Astrocyte (in vitro differentiated cells and primary cell): ENCODE results near the gene KLF9. TPM values are rescaled to one million over a fixed set of nuclear protein-coding genes. Genes with fewer than 3 reads are reported as not detected.

ENCODE experiments used
- DNase-seq: peaks from one replicate; pipeline ENCODE4 v3.0.0-alpha.2; 2010; ENCODE audit warnings: low read depth
- FAIRE-seq: peaks from 2 replicates; lab custom pipeline; 2011; peaks lifted over from hg19 to GRCh38; lab: Jason Lieb, UNC
- H2AFZ ChIP-seq: 2 replicates; pipeline ENCODE4 v1.6.0; 2012; ENCODE audit warnings: low read depth, low read length, inconsistent platforms
- H3K27ac ChIP-seq: 2 replicates; pipeline ENCODE4 v1.5.1; 2011; ENCODE audit warnings: low read depth, low read length, inconsistent platforms
- H3K27me3 ChIP-seq: 2 replicates; pipeline ENCODE4 v1.6.0; 2011; ENCODE audit warnings: low read length, inconsistent platforms; ENCODE audit not compliant: insufficient read depth
- H3K36me3 ChIP-seq: 2 replicates; pipeline ENCODE4 v1.5.1; 2011; ENCODE audit warnings: low read length, inconsistent platforms; ENCODE audit not compliant: insufficient read depth
- H3K4me1 ChIP-seq: 2 replicates; pipeline ENCODE4 v1.5.1; 2011; ENCODE audit warnings: low read length, inconsistent platforms; ENCODE audit not compliant: insufficient read depth
- H3K4me2 ChIP-seq: 2 replicates; pipeline ENCODE4 v1.6.0; 2012; ENCODE audit warnings: low read length, inconsistent platforms
- H3K4me3 ChIP-seq: 2 replicates; pipeline ENCODE4 v1.5.1; 2011; ENCODE audit warnings: low read depth, mild to moderate bottlenecking, low read length, inconsistent platforms; ENCODE audit not compliant: insufficient read depth
- H3K79me2 ChIP-seq: 2 replicates; pipeline ENCODE4 v1.6.0; 2012; ENCODE audit warnings: mild to moderate bottlenecking, low read length, inconsistent platforms; ENCODE audit not compliant: insufficient read depth
- H3K9ac ChIP-seq: 2 replicates; pipeline ENCODE4 v1.6.0; 2012; ENCODE audit warnings: mild to moderate bottlenecking, low read length, inconsistent platforms
- H3K9me3 ChIP-seq: 2 replicates; pipeline ENCODE4 v1.5.1; 2012; ENCODE audit warnings: low read depth, mild to moderate bottlenecking, low read length, inconsistent platforms; ENCODE audit not compliant: insufficient read depth
- H4K20me1 ChIP-seq: 2 replicates; pipeline ENCODE4 v1.6.0; 2012; ENCODE audit warnings: low read length, inconsistent platforms; ENCODE audit not compliant: insufficient read depth
- H3K27ac Mint-ChIP-seq: one replicate; pipeline ENCODE4 v1.8.0; 2021; ENCODE audit warnings: mild to moderate bottlenecking, mixed read lengths; ENCODE audit not compliant: unreplicated experiment
- H3K27me3 Mint-ChIP-seq: one replicate; pipeline ENCODE4 v1.8.0; 2021; ENCODE audit warnings: low read depth, mixed read lengths; ENCODE audit not compliant: unreplicated experiment
- H3K36me3 Mint-ChIP-seq: one replicate; pipeline ENCODE4 v1.8.0; 2021; ENCODE audit warnings: low read depth, mixed read lengths; ENCODE audit not compliant: unreplicated experiment
- H3K4me1 Mint-ChIP-seq: one replicate; pipeline ENCODE4 v1.8.0; 2021; ENCODE audit warnings: low read depth, mixed read lengths; ENCODE audit not compliant: unreplicated experiment
- H3K4me3 Mint-ChIP-seq: one replicate; pipeline ENCODE4 v1.8.0; 2021; ENCODE audit warnings: mild to moderate bottlenecking, moderate library complexity, mixed read lengths; ENCODE audit not compliant: unreplicated experiment
- H3K9me3 Mint-ChIP-seq: one replicate; pipeline ENCODE4 v1.8.0; 2021; ENCODE audit warnings: mild to moderate bottlenecking, mixed read lengths; ENCODE audit not compliant: unreplicated experiment
- CTCF ChIP-seq: IDR thresholded peaks from 2 replicates; pipeline ENCODE4 v1.5.1; 2011; ENCODE audit warnings: low read depth, mild to moderate bottlenecking, inconsistent platforms, low read length, moderate library complexity; ENCODE audit not compliant: insufficient read depth
- EZH2 ChIP-seq: IDR thresholded peaks from 2 replicates; pipeline ENCODE4 v1.6.1; 2012; ENCODE audit warnings: mild to moderate bottlenecking, low read length, inconsistent platforms; ENCODE audit not compliant: insufficient read depth
- total RNA-seq: library from RNA; stranded (reverse); gene quantifications from 2 replicates; pipeline ENCODE4 v1.2.1, GENCODE V29; 2021

KLF9 gene
- total RNA-seq, 1 donor from 2014 or later = 4.9 TPM

- Mint-ChIP-seq H3K4me1 (no peaks in the 10 kb centered on the region), H3K9me3 (no peaks in the 10 kb centered on the region), H3K4me3 (no peak overlapping the region), H3K27ac (no peak overlapping the region), H3K36me3 (no peaks in the 10 kb centered on the region), H3K27me3 (no peaks in the 10 kb centered on the region)
- no peaks in the 10 kb centered on the region for H3K4me1 ChIP-seq
- H4K20me1 ChIP-seq = no peaks in the 10 kb centered on the region
- H3K9ac ChIP-seq = no peak overlapping the region
- no peaks in the 10 kb centered on the region for H3K27me3 ChIP-seq
- H2AFZ ChIP-seq = no peak overlapping the region
- TF ChIP-seq EZH2 (no peak), CTCF (no peak)
- no peaks in the 10 kb centered on the region for H3K9me3 ChIP-seq
- no peak overlapping the region for H3K4me3 ChIP-seq
- DNase-seq (no peak), FAIRE-seq (no peak)
- H3K4me2 ChIP-seq = no peak overlapping the region
- peaks cover 37% of the 10 kb centered on the region for H3K36me3 ChIP-seq
- no peaks in the 10 kb centered on the region for H3K79me2 ChIP-seq
- H3K27ac ChIP-seq = no peak overlapping the region
Observed at GRCh38 chr9:70347046-70347445, 67.4 kb downstream of the KLF9 start.

GRCh38 chr9:70340572-70340971 is 73.9 kb downstream of the KLF9 start:
- FAIRE-seq (no peak), DNase-seq (peak; percentile 20)
- Mint-ChIP-seq H3K27me3 (no peaks in the 10 kb centered on the region), H3K4me3 (no peak overlapping the region), H3K9me3 (no peaks in the 10 kb centered on the region), H3K36me3 (peaks cover 10% of the 10 kb centered on the region), H3K4me1 (no peaks in the 10 kb centered on the region), H3K27ac (no peak overlapping the region)
- H3K9me3 ChIP-seq = no peaks in the 10 kb centered on the region
- no peak overlapping the region for H2AFZ ChIP-seq
- H3K27me3 ChIP-seq = no peaks in the 10 kb centered on the region
- H3K9ac ChIP-seq = no peak overlapping the region
- TF ChIP-seq CTCF (peak; percentile 37), EZH2 (no peak)
- no peaks in the 10 kb centered on the region for H3K4me1 ChIP-seq
- H3K27ac ChIP-seq = no peak overlapping the region
- H4K20me1 ChIP-seq = no peaks in the 10 kb centered on the region
- no peak overlapping the region for H3K4me2 ChIP-seq
- no peaks in the 10 kb centered on the region for H3K79me2 ChIP-seq
- H3K36me3 ChIP-seq = peaks cover 6% of the 10 kb centered on the region
- H3K4me3 ChIP-seq = no peak overlapping the region

Other genes starting within 250 kb of the KLF9 start
- 26.8 and 27.4 TPM in 2 replicates for gene SMC5, start 155.7 kb downstream of the KLF9 start, total RNA-seq